ENCODE results near the gene SIL1. TPM values are rescaled to one million over a fixed set of nuclear protein-coding genes. Genes with fewer than 3 reads are reported as not detected.
A peak's percentile ranks its signal among the peaks of the same experiment; 100 is the strongest.

Gene SIL1
- total and polyA plus RNA-seq, 2 of the 13 experiments (the other 11 are each of a cell fraction or from before 2014, with no cell fraction given): 26.0 to 30.0 TPM

GRCh38 chr5:138974227-138975063 lies 223.7 kb downstream of the SIL1 start (continued):
- TF ChIP-seq ZNF407 (CRISPR knock-in tag; IDR thresholded peaks at IDR 0.05; ENCODE audit: not compliant biosample characterization): no peak

- POLR2A ChIA-PET: no interaction called here
- H3K9ac ChIP-seq (ENCODE audit: insufficient read depth, low read depth, low read length): no peak overlapping the region
- 94% methylated on average over 4 of the region's 4 CpGs for WGBS (ENCODE audit: low lambda C conversion rate)
- FAIRE-seq (no peak), ATAC-seq (no peak; the same call in 2 of the 3 replicates), DNase-seq (ENCODE audit: low spot score) (no peak)
- H3K27me3 ChIP-seq (ENCODE audit: control insufficient read depth in 1 of 2, insufficient read depth in 2 of 2, low read length in 2 of 2): no peaks in the 10 kb centered on the region
- no peak overlapping the region for H2AFZ ChIP-seq (ENCODE audit: low read length)
- TF ChIP-seq KLF6 (CRISPR knock-in tag; IDR thresholded peaks at IDR 0.05) (no peak), STAG1 (CRISPR knock-in tag; IDR thresholded peaks at IDR 0.05) (peak; percentile 32)
- TF ChIP-seq, protein P1, sequence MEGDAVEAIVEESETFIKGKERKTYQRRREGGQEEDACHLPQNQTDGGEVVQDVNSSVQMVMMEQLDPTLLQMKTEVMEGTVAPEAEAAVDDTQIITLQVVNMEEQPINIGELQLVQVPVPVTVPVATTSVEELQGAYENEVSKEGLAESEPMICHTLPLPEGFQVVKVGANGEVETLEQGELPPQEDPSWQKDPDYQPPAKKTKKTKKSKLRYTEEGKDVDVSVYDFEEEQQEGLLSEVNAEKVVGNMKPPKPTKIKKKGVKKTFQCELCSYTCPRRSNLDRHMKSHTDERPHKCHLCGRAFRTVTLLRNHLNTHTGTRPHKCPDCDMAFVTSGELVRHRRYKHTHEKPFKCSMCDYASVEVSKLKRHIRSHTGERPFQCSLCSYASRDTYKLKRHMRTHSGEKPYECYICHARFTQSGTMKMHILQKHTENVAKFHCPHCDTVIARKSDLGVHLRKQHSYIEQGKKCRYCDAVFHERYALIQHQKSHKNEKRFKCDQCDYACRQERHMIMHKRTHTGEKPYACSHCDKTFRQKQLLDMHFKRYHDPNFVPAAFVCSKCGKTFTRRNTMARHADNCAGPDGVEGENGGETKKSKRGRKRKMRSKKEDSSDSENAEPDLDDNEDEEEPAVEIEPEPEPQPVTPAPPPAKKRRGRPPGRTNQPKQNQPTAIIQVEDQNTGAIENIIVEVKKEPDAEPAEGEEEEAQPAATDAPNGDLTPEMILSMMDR (CRISPR knock-in tag; IDR thresholded peaks at IDR 0.05): peak; percentile 40
- CTCF ChIA-PET (ENCODE audit: low intra/inter-chr PET ratio, low total read pairs): no interaction called here
- in situ Hi-C loops (cut with HindIII; ENCODE audit: extremely low pct_ligation_motif_present, low pct_unique_long_range_greater_than_20kb): loop anchor here (25.0 kb wide), 1 partner anchor 289 kb away; no protein-coding TSS in a partner anchor
- H3K79me2 ChIP-seq (ENCODE audit: insufficient read depth, low read length): no peaks in the 10 kb centered on the region
- H3K4me1 ChIP-seq (ENCODE audit: insufficient read depth, low read length): peaks cover 23% of the 10 kb centered on the region
- no peaks in the 10 kb centered on the region for H3K36me3 ChIP-seq (replicated peaks in 1 of 2; ENCODE audit: control insufficient read depth in 1 of 2, insufficient read depth in 2 of 2, low read length in 2 of 2)
- no peak overlapping the region for H3K4me3 ChIP-seq (replicated peaks in 1 of 3; ENCODE audit: insufficient read depth in 1 of 3, low read depth in 2 of 3, low read length in 3 of 3)
- H4K20me1 ChIP-seq (ENCODE audit: insufficient read depth, low read length): no peaks in the 10 kb centered on the region
- H3K9me3 ChIP-seq (ENCODE audit: low read length): no peaks in the 10 kb centered on the region
- intact Hi-C loops (cut with micrococcal nuclease; ENCODE audit: unreplicated experiment): no loop called here
- no peak overlapping the region for H3K27ac ChIP-seq (ENCODE audit: extremely low read length, insufficient read depth, low read length)
- BruUV-seq (replicated peaks): no TSS peak
- H3K4me2 ChIP-seq (ENCODE audit: low read depth, low read length): no peak overlapping the region
These were observed 225.3 kb downstream of the SIL1 start for GRCh38 chr5:138972836-138973235.
